DMS114 treated with DMSO at 0.1 percent for 48 hours (cell line): ENCODE results near the gene SYS1.
"Not testable (repeated sequence)": the region's sequence is repeated elsewhere in the genome, so short reads cannot be mapped to it uniquely, and the experiment has no call there.

ENCODE experiments used
- DNase-seq: peaks from one replicate; lab custom pipeline; 2025; ENCODE audit not compliant: unreplicated experiment; lab: John Stamatoyannopoulos, UW

The SYS1 gene

DNA sequence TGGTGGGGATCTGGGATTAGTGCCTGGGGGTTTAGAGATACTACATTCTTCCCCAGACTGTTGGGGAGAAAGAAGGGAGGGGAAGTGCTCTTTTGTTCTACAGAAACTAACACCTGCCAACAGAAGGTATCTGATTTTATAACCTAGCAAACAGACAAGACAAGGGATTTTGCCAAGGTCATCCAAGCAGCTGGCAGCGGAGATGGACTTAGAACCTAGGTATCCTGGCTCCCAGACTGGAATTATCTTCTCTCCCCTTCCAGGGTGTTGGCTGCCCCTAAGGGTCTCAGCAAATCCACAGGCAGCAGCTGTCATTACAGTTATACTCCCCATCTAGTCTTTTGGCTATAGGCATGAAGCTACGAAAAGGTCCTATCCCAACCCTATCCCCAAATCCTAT is 23.2 kb upstream of the SYS1 start:
- no peak for DNase-seq

DNA sequence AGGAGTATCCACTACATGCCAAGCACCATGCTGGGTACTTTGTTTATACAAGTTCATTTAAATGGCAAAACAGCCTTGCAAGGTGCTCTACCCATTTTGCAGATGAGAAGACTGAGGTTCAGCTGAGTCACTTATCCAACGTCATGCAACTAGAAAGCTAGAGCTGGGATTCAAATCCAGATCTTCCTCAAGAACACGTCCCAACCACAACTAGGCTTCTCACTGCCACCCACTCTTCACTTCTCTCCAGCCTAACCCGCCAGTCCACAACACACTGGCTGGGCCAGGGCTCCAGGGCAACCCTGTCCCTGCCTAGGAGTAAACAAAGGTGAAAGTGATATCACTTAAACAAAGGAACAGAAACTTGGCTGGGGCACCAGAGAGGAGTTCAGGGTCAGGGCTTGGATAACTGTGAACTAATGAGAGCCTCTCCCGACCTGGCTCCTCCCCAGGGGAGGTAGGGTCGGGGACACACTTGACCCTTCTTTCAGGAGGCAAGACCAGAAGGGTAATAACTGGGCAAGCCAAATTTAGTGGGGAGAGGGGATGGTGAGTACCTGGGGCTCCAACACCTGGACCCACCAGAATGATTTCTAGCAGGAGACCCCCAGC is 22.6 kb upstream of the SYS1 start:
- DNase-seq, result no peak

DNA sequence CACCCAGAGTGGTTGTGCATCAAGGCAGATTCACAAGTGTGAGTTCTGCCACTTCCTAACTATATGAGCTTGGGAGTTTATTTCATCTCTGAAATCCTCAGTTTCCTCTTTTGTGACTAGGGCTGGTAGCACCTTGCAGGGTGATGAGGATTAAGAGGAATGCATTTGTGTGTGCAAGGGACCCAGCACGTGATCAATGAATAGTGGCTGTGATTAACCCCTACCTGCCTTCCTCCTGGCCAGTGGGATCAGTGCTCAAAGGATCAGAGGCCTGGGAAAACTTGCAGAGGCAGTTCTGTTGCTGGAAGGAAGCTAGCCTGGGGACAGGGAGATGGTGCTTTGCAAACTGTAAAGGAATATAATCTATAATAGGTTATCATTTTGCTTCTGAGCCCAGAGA is 22.0 kb upstream of the SYS1 start:
- no peak for DNase-seq

DNA sequence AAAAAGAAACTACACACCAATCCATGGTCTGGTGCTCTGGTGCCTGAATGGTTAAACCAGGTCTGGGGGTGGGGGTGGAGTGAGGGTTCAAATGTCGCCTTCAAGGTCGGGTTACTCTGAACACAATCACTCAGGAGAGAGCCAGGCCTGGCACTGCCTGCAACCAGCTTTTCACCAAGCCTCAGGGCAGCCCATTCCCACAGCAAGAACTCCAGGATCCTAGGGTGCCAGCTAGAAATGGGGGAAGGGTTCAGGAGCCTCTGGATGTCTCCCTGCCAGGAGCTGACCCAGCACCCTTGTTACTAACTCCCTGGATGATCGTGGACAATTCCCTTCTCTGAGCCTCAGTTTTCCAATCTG is 21.4 kb upstream of the SYS1 start:
- DNase-seq, result no peak

DNA sequence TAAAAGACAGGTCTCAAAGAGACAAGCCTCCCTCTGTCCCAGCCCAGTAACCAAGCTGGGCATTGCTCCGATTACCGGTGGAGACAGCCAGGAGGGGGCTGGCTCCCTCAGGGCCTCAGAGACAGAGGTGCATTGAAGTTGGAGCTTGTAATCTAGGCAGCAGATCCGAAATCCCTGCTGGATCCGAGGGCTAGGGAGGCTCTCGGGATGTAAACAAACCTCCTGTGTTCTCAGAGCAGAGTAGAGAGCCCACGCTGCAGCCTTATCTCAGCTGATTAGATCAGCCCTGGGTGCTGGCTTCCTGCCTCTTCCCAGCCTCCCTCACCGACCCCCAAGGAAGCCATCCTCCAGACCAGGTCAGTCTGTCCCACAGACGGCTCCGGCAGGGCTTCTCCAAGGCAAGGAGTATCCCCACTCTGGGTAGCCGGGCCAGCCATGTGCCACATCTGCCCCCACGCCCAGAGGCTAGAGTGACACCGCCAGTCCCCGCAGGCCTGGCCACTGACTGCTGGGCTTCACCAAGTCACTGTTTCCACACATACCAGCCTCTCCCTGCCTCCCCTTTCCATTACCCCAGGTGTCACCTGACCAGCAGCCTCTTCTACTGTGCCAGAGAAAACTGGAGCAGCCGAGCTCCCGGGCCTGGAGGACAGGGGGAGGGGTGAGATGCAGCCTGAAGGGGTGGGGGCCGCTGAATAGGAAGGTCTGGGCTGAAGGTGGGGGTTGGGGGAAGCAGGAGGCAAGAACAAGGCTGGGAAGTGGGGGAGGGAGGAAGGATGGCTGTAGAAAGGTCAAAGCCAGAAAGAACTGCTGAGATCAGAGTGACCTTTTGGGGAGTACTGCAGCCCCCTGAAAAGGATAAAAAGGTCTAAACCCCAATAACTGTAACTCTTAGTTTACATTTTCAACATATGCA is 20.8 kb upstream of the SYS1 start:
- no peak for DNase-seq

DNA sequence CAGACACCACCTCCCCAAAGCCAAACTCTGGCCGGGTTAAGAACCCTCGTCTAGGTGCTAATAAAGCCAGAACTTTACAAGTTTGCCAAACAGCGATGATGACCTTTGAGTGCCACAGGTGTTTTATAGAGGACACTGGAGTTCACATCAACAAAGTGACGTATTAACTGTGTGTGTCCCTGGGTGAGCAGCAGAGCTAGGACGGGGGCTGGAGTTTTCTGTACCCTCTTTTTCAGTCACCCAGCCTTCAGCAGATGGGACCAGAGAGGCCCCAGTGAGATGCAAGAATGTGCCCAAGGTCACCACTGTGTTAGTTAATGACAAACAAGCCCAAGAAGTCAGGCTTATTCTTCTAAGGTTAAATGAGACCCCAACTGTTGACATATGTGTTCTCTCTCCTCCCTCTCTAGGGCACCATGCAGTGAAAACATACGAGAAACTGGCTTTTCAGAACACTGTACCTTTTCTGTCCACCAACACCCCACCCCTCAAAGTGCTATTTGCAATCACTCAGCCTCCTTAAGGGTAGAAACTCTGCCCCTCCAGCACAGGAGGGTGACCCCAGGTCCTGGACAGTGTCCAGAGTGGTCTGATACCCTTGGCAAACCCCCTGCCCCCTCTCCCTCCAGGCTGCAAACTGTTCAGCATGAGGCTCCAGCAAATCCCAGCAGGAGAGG is 20.0 kb upstream of the SYS1 start:
- DNase-seq, result no peak

DNA sequence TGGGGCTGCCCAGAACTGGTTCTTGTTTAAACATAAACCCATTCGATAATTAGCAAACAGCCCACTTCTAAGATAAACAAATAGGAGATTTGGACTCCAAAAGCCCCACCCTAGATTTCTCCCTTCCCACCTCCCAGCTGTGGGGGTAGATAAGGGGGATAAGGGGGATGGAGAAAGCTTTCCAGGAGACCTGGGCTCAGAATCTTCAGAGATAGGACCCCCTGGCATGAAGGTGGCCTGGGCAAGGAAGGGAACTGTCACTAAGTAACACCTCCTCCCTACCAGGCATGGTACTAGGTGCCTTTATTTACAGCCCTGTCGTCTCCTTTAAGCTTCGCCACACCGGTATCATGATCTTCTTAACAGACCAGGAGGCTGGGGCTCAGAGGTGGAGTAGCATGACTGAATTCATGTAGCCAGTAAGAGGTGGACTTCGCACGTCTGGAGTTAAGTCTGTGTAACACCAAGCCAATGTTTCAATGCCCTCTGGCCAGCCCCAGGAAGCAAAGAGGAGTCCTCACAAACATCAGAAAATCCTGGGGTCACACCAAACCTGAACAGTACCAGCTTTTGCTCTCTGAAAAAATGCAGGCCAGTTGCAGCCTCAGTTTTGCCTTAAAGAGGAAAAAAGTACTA is 19.3 kb upstream of the SYS1 start:
- no peak for DNase-seq

DNA sequence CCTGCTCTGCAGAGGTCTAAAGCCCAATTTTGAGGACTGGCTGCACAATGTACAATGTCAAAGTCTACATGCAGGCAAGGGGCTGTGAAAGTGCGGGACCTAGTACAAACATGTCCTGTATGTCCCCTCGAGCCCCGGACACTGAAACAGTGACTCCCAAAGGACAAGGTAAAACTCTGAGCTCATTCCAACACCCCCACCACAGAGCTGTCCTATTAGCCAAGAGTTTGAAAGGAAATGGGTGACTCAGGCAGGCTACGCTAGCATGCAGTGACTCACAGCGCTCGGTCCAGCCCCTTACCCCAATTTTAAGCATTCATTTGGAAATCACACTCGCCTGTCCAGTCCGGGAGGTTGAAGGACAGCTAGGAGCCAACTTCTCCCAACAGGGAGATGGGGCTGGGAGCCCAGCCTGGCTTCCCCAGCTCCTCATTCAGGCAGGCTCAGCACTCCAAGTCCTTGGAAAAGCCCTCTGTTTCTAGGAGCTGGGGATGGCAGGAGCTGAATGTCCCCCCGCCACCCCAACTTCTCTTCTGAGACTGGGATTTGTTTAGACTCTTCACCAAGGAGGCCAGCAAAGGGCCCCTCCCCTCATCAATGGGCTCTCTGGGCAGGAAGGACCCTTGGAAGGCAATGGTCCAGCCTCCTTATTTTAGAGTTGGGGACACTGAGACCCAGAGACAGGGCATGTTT is 18.6 kb upstream of the SYS1 start:
- no peak for DNase-seq

DNA sequence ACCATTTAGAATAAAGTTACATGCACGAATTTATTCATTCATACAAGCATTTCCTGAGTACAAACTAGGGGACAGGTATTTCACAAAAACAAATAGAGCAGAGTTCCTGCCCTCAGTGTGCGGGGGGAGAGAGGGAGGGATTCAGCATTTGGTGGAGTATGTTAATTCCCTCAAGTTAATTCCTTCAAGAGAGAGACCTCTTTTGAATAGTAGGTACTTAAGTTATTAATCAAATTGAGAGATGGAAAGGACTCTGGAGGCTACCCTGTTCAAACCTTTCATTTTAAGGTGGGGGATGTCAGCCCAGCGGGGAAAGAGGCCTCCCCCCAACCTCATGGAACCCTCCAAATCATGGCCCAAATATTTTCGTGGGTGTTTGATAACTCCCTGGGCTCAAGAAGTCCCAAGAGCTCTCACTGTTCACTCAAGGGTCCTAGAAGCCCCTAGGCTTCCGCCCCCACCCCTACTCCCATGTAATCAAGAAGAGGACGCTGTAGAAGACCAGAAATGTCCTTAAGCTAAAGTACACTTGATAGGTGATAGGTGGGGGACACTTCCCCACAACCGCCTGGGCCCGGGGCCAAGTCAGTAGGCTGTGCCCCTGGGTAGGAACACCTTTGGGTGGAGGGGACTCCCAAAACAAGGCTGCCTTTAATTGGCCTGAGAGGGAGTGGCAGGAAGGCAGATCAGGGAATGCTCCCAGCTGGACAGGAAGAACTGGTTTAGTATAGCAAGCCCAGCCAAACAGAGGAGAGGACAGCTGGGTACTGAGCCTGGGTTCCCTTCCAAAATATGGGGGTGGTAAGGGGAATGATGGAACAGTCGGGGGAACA is 17.6 kb upstream of the SYS1 start:
- no peak for DNase-seq

DNA sequence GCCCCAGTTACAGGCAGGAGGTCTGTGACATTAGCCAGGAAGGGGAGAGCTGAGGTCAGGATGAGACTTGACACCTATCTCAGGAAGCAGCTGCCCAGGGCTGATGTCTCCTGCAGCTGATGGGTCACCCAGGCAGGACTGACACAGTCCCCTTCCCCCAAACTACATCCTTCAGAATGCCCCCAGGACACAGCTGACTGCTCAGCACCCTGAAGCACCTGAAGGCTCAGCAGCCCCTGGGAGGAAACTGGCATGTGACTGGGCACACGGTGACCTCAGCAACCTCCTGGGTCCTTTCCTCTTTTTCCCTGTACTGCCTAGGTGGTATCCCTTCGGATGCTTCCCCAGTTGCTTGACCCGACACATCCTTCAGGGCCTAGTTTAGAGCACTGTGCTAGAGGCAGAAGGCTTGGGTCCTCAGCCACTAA is 16.7 kb upstream of the SYS1 start:
- DNase-seq, result no peak

DNA sequence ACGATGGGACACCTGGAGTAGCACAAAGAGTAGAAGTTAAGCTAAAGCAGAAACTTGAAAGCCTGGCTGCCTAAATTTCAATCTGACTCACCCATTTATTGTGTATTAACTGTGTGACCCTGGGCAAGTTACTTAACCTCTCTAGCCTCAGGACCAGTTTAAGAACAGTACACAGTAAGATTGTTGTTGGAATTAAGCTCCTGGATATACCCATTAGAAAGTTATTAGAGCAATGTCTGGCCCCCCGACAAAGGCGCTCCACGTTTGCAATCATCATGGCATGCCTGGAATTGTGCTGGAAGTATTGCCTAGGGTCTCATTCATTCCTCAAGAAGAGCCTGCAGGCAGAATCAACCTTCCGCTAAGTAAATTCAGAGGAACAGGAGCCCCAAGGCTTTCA is 16.1 kb upstream of the SYS1 start:
- no peak for DNase-seq

DNA sequence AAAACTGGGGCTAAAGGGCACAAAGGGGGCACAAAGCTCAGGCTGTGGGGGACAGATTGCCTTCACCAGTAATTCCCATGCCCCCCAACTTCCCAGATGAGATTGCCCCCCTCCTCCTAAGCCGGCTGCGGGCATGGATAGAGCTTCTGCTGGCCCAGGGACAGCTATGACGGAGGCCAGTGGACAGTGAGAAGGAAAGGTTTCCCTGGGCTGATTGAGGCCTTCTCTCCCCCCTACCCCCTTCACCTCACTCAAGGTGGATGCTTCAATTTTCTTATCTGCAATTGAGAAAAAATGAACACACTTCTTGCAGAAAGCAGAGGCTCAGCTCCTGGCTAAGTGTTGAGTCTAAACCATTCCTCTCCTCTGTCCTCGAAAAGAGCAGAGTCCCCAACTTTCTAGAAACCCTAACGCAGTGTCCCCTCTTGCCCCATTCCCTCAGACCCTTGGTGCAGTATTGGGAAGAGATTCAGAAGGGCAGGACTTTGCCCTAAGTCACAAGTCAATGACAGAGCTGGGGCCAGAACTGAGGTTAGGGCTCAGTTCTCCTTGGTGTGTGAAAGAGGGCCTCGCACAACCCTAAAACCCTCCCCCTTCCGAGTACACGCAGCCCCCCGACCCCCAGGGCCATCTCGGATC is 15.5 kb upstream of the SYS1 start:
- DNase-seq, result no peak

DNA sequence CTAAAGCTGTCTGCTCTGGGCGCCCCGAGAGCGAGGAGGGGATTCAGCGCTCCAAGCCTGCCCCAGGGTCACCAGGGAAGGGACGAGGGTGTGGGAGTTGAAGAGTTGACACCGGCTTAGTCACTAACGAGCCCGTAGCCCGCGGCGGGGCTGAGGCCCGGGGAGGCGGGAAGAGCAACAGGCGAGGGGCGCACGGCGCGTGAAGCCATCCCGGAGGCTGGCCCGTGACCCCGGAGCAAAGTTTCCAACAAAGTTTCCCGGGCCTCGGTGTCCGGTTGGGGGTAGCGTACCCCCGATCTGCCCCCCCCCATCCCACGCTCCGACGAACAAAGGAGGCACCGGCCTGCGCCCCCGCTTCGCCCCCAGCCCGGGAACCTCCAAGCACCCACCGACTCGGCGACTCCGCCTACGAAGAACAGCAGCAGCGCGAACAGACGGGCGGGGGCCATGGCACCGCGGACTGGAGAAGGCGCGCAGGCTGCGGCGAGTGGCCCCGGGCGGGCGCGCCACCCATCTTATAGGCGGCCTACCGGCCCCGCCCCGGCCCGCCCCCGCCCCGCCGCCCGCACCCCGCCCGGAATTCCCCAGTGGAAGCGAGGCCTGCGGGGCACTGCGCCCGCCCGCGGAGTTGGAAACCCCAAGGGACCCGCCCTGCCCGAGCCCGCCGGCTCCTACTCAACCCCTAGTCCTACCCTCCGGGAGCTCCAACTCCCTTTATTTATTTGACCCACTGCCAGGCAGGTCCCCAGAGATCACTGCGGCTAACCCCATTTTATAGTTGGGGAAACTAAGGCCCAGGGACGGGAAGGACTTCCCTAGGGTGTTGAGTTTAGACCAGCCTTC is 14.8 kb upstream of the SYS1 start, which contains the start of gene SDC4:
SDC4 (minus strand) TSS at position 489 of the 843 bp plus-strand sequence; CDS start at position 449, 40 bp downstream.
- DNase-seq, result no peak

DNA sequence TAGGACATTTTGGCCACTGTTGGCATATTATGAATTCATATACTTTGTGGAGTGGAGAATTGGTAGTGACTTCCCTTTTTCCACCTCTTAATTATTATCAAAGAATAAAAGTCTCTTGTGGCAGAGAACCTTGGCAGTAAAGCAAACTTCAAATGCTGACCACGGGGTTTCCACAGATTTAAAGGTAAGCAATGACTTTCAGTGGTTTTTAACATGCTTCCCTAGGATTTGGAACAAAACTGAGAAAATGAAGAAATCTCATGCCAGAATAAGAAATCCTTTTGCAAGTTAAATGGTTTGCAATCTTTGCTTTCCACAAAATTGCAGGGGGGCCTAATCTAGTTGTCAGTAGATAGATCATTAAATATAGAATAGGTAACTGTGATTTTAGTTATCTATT is 12.7 kb upstream of the SYS1 start:
- DNase-seq, result no peak

DNA sequence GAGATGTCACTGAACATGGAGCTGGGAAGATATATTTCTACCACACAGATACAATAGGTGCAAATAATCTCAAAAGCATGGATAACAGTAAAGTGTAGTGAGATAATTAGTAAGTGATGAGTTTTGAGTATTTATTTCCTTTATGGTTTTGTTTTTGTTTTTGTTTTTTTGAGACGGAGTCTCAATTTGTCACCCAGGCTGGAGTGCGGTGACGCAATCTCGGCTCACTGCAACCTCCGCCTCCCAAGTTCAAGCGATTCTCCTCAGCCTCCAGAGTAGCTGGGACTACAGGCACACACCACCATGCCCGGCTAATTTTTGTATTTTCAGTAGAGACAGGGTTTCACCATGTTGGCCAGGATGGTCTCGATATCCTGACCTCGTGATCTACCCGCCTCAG is 12.2 kb upstream of the SYS1 start:
- DNase-seq, result not testable (repeated sequence)

DNA sequence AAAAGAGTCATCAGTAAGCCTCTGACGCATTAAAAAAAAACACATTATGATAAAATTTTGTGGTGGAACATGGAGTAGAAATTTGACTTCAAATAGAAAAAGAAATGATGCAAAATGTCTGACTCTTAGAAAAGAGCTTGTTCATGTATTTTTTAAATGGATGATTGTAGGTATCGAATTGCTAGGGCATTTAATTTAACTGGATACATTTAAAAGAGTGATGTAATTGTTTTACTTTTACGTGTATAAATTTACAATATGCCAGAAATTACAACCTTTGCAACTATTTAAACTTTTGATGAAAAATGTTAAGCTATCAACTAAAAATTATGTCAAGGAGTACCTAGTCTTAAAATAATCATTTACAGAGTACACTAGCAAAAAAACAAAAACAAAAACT is 10.2 kb upstream of the SYS1 start:
- DNase-seq, result no peak

DNA sequence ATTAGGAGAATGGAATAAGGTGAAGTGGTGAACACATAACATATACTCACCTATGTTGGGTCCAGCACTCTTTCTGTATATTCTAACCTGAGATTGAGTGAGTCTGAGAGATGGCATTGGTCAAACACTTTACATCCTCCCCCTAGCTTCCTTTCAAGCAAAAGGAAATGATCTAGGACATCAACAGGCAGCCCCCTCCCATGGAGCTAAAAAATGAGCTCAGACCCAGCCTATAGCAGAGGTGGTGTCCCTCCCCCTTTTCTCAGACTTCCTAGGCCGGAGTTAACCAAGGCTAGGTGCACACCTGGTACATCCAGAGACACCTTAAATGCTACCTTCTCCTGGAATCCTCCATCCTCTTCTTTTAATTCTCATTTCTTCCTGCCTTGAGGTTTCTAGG is 9.2 kb upstream of the SYS1 start:
- no peak for DNase-seq

DNA sequence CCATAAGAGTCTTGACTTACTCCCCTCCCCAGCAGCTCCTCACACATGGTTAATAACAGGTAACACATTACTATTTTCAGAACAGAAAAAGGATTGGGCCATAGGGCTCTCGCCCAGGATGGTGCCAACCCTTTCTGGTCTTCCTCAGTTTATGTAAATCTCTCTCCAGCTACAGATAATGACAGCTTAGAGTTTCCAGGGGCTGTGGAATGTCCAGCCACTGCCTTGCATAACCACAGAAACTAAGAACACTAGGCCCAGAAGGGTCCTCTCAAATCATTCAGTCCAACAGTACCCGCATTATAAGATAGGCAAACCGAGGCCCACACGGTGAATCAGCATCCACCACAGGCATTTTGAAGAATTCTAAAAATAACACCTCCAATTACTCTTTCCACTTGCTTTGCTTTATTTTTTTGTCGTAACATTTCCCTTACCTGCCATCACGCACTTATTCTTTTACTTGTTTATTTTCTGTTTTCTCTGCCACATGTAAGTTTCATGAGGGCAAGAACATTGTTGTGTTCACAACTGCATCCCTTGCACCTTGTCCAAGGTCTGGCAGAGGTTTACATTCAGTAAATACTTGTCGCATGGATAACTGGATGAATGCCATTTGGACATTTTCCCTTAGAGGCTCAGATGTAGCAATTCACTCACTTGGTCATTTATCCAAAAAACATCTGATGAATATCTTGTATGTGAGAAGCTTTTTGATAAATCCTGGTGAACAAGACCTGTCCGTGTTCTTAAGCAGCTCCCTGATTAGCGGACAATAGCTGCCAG is 8.3 kb upstream of the SYS1 start:
- DNase-seq, result no peak
